COLO668 (cell line): Measurements from ENCODE around the gene RAPGEF4.
A peak's percentile ranks its signal among the peaks of the same experiment; 100 is the strongest.

Experiments
- DNase-seq: peaks from one replicate; lab custom pipeline; 2025; ENCODE audit not compliant: unreplicated experiment; lab: John Stamatoyannopoulos, UW

The RAPGEF4 gene

DNA sequence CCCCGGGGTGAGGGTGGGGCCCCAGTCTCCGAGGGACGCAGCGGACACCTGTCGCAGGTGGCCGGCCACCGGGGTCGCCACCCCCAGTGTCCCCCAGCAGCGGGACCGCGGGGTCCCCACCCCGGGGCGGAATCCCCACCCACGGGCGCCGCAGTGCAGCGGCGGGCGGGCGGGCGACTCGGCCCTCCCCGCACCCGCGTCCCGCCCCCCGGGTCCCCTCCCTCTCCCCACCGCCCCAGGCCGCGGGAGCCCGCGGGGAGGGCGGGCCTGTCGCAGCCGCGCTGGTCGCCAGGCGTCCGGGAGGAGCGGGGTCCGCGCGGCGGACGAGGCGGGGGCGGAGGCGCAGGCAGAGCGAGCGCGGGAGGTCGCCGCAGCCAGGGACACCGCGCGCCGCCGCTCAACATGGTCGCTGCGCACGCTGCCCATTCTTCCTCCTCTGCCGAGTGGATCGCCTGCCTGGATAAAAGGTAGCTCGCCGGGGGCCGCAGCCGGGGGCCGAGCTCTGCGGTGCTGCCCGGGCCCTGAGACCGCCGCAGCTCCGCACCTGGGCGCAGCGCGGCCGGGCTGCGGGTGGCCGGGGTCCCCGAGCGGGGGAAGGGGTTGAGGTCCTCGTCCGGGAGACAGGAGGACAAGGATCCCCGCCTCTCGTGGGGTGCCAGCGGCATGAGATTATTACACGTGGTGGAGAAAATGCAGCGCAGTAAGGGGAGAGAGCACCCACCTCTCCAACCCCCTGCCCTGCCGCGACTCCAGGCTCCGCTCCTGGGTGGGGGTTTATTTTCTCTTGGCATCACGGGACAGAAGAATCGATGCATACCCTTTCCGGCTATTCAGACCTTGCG lies at the start of gene RAPGEF4:
Gene RAPGEF4, plus strand, starts transcription at position 264 of the 842 bp plus-strand sequence. Its CDS starts 139 bp downstream, at position 403.
- DNase-seq: peak; percentile 63

DNA sequence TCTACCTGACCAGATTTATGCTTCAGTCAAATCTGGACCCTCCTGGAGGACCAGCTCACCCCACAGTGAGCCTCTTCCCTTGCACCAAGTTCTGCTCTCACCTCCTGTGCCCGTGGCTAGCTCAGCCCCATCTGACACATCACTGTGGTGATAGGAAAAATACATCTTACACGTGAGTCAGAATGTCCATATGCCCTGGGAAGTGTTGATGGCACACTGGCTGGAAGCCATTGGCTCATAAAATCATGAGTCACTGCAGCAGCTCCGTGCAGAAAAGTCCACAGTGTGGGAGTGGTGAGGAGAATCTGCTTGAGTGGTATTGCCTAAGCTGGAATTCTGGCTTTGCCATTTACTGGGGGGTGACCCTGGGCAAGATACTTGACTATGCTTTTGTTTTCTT lies 42.6 kb upstream of the RAPGEF4 start:
- peak; percentile 36 for DNase-seq

DNA sequence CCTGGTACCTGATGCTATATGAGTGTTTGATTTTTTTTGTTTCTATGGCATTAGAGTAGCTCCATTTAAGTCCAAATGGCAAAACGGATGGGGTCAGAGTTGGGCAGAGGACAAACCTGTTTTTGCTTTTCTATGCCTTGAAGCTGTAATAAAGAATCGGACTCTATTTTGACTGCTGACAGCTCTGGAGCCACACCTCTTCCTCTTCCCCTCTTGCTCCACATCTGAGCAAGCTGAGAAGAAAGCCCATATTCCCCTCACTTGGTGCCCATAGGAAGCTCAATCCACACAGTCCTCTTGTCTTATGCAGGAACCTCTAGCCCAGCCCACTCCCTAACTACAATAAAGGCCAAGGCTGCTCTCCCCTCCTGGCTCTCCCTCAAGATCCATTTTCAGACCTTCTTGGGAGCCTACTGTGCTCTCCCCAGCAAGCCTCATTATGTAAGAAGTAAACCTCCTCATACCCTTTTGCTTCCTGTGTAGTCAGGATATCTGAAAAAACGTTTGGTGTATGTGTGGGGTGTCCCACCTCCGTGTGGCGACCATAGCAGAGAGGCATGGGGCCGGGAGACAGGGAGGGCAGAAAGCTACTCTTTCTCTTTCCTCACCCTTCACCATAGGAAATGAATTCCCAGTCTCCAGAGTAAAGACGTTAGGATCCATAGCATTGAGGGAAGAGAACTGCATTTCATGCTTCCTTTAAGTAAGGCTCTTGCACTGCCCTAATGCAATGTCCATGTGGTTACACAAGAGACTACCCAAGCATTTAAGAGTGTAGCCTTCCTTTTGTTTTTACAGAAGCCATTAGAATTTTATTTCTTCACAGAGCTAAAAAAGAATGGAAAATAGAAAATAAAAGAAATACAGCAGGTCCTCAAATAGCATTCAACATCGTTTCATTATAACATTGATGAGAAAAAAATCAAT lies 41.9 kb upstream of the RAPGEF4 start:
- no peak for DNase-seq

DNA sequence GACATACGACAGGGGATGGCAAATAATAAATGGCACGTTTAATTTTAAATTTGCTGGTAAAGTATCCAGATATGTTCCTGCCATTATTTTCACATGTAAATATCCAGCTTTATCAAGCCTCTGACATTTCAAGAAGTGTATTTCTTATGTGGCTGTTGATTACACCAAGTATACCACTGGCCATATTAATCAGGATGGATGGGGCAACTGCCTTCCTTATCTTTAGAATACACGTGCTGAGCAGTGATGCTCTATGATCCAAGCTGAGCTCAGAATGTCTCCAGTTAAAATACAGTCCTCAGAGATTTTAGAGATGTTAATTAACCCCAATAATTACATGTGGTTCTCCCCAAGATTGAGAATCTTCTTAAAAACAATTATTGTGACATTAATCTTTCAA lies 38.3 kb upstream of the RAPGEF4 start:
- no peak for DNase-seq

DNA sequence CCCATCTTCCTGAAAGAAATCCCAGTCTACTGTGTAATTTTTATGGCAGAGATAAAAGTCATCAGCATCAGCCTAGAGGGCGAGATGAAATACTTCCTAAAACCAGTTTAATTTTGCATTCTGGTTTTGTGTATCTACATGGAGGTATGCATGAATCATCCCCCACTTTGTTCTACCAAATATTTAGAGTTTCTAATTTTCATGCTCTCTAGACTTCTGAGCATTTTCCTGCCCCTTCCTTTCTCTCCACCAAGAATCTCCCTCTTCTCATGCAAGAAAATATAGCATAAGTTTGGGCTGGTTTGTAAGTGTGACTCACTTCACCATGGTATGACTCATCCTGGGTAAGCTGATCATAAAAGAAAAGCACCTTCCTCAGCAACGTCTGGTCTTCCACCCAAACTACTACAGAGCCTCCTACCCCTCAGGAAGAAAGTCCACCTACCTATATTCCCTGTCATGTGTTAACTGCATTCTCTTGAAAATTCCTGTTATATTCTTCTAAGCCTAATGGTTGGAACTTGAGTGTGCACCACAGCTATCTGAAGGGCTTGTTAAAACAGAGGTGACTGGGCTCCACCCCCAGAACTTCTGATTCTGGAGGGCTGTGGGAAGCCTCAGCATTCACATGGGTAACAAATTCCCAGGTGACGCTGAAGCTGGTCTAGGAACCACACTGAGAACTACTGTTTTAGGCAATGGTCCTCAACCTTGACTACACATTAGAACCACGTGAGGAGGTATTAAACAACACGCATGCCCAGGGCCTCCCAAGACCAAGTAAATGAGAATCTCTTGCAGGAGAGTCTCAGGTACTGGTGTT lies 37.4 kb upstream of the RAPGEF4 start:
- no peak for DNase-seq

DNA sequence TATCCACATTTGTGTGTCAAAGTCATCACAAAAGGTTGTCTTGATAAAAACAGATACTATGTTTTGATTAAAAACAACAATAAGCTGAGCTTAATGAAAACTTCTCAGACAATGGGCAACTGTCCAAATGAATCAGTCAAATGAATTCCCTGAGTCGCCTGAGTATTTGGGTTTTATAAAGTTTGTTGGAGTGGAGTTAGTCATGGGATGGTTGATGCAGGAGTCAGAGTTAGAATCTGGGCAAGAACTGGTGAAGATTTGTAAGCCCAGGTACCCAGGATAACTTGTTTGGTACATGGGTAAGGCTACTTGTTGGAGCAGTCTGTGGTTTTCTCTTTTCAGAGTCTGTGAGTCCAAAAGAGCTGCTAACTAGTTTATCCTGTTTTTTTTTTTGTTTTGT lies 34.4 kb upstream of the RAPGEF4 start:
- DNase-seq: no peak

DNA sequence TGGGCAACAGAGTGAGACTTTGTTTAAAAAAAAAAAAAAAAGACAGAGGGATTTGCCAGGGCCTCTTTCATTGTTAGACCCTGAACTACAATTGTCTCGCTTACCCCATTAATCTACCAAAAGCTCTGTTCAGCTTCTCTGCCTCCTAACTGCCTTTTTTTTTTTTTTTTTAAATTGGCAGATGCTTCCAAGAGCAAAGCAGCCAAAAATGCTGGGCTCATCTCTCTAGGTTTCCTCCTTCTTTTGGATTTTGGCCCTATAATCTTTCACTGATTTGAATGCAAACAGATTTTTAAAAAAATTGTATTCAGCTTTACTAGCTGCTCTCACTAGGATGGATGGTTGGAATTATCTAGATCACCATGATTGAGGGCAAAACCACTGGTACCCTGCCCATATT lies 33.2 kb upstream of the RAPGEF4 start:
- no peak for DNase-seq

DNA sequence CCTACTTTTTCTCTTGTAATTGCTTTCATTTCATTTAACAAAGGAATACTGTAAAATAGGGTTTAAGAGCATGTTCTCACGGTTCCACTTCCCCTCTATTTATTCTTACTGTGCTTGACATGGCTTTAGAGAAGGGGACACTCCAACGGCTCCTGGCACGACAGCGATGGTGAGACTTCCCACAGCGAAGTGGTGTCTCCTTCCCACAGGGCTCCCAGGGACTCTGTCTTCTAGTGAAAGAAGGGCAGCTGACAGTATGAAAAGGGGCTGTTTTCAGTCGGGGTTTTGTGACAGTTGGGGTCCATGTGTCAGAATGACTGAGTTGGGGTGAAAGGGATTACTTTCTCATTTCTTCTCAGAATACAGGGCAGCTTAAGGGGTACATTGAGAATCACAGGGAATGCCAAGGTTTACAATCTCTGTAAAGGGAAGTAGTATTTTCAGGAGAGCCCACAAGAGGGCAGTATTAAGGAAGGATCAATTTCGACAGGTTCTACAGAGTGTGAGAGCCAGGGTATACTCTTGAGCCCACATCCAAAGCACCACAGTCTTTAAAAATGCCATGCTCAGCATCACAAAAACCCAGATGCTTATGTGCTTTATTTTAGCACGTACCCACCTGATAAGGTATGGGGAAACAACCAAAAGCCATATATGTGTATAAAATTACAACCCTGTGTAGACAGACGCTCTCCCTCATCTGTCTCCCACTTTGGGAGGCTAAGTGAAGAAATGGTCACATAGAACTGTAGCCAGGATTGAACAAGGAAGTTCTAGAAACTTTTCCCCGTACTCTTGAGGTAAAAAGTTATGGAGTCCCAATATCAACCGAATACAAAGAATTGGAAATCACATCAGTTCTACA lies 31.3 kb upstream of the RAPGEF4 start:
- DNase-seq: peak; percentile 13

DNA sequence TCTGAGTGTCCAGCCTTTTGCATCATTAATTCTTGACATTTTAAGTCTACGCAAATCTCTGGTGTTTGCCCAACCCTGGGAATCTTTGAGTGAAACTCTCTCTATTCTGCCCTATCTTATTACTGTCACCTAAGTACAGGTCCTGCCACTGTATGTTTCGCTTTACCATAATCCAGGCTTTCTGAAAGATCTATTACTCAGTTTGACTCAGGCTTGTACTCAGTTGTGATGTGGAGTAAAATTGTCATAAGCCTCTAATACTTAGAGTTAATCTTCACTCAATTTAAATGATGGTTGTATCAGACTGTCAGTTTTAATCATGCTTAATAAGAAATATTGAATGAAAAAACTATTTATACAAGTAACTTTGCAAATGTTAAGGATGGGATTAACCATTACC lies 30.3 kb upstream of the RAPGEF4 start:
- no peak for DNase-seq

DNA sequence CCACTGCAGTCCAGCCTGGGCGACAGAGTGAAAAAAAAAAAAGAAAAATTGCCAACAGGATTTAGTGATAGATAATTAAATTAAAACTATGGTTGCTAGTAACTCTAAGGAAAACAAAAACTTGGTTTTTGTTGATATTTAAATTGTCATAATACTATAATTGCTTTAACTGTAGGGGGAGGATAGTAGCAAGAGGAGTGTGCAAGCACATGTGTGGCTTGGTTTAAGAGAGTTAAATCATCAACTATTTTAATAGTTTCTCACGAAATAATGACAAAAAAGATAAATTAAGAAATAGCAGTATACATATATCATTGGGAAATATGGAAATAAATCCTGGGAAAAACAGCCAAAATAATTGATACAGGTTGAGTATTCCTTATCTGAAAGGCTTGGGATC lies 27.4 kb upstream of the RAPGEF4 start:
- DNase-seq: no peak

DNA sequence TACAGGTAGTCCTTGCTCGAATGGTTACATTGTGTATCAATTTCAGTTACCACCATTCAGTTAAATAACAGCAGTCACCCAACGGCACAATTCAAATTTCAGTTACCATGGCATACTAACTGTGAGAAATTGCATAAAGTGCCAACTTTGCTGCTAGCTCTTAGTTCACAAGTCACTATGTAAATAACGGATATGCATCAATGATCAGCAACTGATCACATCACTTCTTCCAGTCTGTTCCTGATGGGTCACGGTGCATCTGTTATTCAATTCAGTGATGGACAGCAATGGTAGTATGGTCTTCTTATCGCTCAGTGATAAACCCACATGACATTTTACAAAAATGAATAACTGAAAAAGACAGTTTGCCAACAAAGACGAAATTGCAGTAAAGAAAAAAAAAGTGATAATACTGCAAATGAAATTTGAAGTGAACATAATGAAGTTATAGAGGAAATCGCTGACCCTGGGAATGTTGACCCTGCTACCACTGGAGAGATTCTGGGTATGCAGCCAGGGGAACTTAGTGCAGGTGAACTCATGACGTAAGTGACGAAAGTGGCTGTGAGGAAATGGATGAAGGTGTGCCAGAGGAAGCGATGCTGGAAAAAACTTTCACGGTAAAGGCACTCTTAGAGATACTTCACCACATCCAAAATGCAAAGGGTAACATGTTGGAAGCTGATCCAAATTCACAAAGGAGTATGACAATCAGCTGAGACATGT lies 25.9 kb upstream of the RAPGEF4 start:
- DNase-seq: no peak

DNA sequence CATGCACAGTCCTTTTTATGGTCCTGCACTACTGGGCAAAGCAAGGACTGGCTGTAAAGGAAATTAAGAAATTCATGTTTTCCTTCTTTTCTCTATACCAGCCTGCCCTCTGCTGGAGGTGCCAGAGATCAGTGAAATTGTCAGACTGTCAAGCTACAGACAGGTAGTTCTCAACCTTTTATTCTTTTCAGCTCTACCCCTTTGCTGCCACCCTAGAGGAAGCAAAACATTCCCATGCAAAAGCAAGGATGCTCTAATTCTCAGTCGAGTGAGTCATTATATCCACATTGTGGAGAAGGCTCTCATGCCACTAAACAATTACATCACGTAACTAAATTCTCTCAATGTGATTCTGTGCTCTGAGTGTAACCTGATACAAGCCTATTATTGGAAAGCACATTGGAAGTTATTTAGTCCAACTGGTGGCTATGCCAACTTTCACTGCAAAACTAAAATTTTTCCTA lies 25.0 kb upstream of the RAPGEF4 start:
- peak; percentile 66 for DNase-seq

DNA sequence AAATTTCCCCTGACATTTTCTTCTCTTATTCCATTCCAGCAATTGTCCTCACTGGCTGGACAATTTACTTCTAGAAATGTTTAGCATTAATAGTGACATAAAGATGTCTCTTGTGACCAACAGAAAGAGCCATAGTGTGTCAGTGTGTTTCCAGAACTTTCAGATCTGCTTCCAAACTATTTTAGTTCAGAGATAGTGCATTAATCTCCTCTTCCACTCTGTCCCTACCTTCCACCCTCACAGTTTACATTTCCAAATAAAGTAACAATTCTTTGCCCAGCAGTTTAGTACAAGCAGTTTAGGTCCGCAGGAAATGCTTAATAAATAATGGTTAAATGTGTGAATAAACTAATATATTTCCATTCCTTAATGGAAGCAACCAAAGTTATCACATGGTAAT lies 24.5 kb upstream of the RAPGEF4 start:
- no peak for DNase-seq

DNA sequence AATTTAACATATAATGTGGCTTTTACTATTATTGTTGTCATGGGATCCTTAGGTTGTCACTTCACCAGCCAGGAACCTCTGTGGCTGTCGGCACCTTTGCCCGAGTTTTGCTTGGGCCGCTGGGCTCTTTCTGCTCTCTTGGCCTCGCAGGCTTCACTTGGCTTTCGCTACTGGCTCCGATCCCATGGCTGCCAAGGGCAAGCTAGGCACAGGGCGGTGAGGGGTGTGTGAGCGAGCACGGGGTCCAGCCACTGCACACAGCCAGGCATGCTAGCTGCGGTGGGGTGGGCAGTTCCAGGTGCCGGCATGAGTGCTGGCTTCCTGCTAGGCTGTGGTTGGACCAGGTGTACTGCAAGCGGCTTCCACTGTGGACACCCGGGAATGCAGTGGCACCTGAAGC lies 23.4 kb upstream of the RAPGEF4 start:
- no peak for DNase-seq

DNA sequence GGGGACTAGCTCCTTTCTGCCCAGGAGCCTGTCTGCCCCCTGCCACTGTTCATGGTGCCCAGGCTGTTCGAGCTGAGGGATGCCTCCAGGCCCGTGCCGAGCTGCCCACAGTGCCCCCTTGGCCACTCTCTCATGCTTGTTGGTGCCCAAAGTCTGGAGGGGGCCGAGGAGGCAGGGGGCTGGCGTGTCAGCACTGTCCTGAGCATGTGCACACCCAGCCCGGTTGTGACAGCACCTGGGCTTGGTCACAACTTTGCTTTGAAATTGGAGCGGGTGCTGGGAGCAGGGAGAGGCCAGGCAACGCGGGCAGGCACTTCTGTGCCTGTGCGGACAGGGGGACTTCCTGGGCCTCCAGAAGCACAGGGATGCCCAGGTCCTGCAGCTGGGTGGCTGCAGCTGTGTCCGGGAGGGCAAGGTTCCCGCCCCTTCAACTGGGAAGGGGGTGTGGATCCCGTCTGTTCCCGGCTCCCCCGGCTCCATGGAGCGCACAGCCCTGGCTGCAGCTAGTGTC lies 22.2 kb upstream of the RAPGEF4 start:
- no peak for DNase-seq

DNA sequence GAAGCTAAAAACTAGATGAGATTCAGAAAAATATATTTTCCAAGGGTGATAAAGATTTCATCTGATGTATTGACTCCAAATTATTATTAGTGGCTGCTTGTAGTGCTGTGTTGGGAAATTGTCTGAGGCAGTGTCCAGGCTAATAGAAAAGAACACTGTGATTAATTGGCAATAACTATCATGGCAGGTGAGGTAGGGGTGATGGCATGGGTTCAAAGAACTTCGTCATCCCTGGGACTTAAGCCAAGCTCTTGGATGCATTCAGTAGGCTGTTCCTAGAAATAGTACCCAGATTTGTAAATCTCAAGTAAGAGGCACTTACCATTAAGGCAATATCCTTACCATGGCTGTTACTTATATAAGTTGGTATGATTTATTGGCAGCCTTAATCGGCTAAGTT lies 13.2 kb upstream of the RAPGEF4 start:
- DNase-seq: no peak

DNA sequence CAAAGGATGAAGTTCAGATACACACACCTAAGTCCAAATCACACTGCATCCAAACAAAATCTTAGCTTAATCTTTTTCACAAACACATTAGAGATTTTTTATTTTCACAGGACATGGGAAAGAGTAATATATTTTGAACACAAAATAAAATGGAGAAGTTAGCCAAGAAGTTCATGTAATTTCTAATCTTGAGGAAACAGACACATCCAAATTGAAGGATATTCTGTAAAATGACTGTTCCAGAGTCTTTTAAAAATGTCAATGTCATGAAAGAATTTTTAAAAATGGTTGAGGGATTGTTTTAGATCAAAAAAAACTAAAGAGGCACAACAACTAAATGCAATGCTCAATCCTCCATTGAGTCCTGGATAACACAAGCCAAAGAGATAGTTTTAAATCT lies 12.4 kb upstream of the RAPGEF4 start:
- DNase-seq: no peak

DNA sequence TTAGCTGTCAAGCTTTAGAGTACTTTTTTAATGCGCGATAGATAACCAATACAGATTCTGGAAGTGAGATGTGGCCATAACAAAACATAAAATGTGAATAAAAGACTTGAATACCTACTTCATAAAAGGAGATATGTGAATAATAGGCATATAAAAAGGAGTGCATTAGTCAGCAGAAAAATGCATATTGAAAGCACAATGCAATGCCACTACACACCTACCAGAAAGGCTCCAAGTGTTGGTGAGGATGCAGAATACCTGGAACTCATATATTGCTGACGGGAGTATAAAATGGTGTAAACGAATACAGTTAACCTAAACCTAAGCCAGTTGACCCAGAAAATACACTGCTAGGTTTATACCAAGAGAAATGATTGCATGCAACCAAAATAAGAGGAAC lies 10.9 kb upstream of the RAPGEF4 start:
- no peak for DNase-seq

DNA sequence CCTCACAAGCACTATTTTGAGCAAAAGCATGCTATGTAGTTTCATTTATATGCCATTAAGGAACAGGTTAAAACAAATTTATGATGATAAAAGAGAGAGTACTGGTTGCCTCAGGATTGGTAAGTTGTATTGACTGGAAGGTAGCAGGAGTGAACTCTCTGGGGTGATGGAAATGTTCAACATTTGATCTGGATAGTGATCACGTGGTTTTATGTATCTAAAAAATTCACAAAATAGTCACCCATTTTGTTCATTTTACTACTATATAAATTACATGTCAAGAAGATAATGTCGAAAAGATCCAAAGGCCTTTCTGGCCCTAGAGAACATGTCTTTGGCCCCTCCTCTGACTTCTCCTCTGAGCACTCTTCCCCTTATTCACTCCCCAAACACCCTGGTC lies 10.4 kb upstream of the RAPGEF4 start:
- no peak for DNase-seq
